Skeletal muscle tissue (tissue), 4 donors: ENCODE measurements around the gene SLC9A7. TPM values are rescaled to one million over a fixed set of nuclear protein-coding genes. Genes with fewer than 3 reads are reported as not detected.

Source experiments
- H3K27ac ChIP-seq: one replicate; pipeline ENCODE4 v1.7.0; 2013; ENCODE audit warnings: mild to moderate bottlenecking, low read depth, low read length, inconsistent platforms
- H3K27me3 ChIP-seq, 3 donors: one replicate each; pipeline ENCODE4 v1.7.0; 2013; ENCODE audit warnings: low read length in 3 of 3; ENCODE audit not compliant: control insufficient read depth in 3 of 3, insufficient read depth in 3 of 3
- H3K36me3 ChIP-seq, 3 donors: one replicate each; pipeline ENCODE4 v1.7.0; 2013; ENCODE audit warnings: low read length in 3 of 3; ENCODE audit not compliant: control insufficient read depth in 3 of 3, insufficient read depth in 3 of 3
- H3K4me1 ChIP-seq, 3 donors: one replicate each; pipeline ENCODE4 v1.7.0; 2013; ENCODE audit warnings: low read length in 3 of 3, mild to moderate bottlenecking in 3 of 3; ENCODE audit not compliant: control insufficient read depth in 3 of 3, insufficient read depth in 3 of 3
- H3K4me3 ChIP-seq, 3 donors: one replicate each; pipeline ENCODE4 v1.7.0; 2013; ENCODE audit warnings: low read length in 3 of 3
- H3K9ac ChIP-seq, 3 donors: one replicate each; pipeline ENCODE4 v1.7.0; 2013; ENCODE audit warnings: low read length in 3 of 3, mild to moderate bottlenecking in 3 of 3, moderate library complexity in 2 of 3, low read depth in 1 of 3
- H3K9me3 ChIP-seq, 3 donors: one replicate each; pipeline ENCODE4 v1.7.0; 2013; ENCODE audit warnings: low read length in 3 of 3; ENCODE audit not compliant: control insufficient read depth in 3 of 3
- total RNA-seq: library from RNA; depleted of rRNA; stranded (reverse); fragments of >200 nt; gene quantifications from one replicate; pipeline ENCODE4 v1.2.3, GENCODE V29; 2014
- donor health status: Osteomylitis.

The SLC9A7 gene
- total RNA-seq, 1 donor from 2014 or later: 13.0 TPM

- H3K4me3 ChIP-seq: no peak overlapping the region
- peaks cover 0 to 19% (median 11%) of the 10 kb centered on the region in 3 donors for H3K27me3 ChIP-seq
- no peaks in the 10 kb centered on the region for H3K36me3 ChIP-seq
- peaks cover 0 to 9% (median 2%) of the 10 kb centered on the region in 3 donors for H3K4me1 ChIP-seq
- no peaks in the 10 kb centered on the region for H3K9me3 ChIP-seq
- H3K9ac ChIP-seq: no peak overlapping the region
- no peak overlapping the region for H3K27ac ChIP-seq
These were observed 187.2 kb downstream of the SLC9A7 start for GRCh38 chrX:46571423-46572339.

GRCh38 chrX:46569621-46570020 is 189.3 kb downstream of the SLC9A7 start:
- Histone ChIP-seq H3K4me1 (peaks cover 0 to 8% (median 2%) of the 10 kb centered on the region in 3 donors), H3K36me3 (no peaks in the 10 kb centered on the region), H3K27ac (no peak overlapping the region), H3K4me3 (no peak overlapping the region), H3K9ac (no peak overlapping the region), H3K9me3 (no peaks in the 10 kb centered on the region), H3K27me3 (peaks cover 0 to 15% (median 6%) of the 10 kb centered on the region in 3 donors)

- Histone ChIP-seq H3K9ac (no peak overlapping the region), H3K4me3 (no peak overlapping the region), H3K27me3 (peaks cover 0 to 7% (median 0%) of the 10 kb centered on the region in 3 donors), H3K27ac (no peak overlapping the region), H3K9me3 (no peaks in the 10 kb centered on the region), H3K4me1 (no peaks in the 10 kb centered on the region), H3K36me3 (no peaks in the 10 kb centered on the region)
These were observed 191.5 kb downstream of the SLC9A7 start for GRCh38 chrX:46567388-46567787.

GRCh38 chrX:46561824-46562657 is 196.9 kb downstream of the SLC9A7 start:
- Histone ChIP-seq H3K9me3 (no peaks in the 10 kb centered on the region), H3K27me3 (no peaks in the 10 kb centered on the region), H3K4me1 (no peaks in the 10 kb centered on the region), H3K36me3 (no peaks in the 10 kb centered on the region), H3K27ac (no peak overlapping the region), H3K4me3 (no peak overlapping the region), H3K9ac (no peak overlapping the region)

GRCh38 chrX:46559062-46559461 is 199.9 kb downstream of the SLC9A7 start:
- Histone ChIP-seq H3K36me3 (no peaks in the 10 kb centered on the region), H3K4me3 (no peak overlapping the region), H3K9me3 (no peaks in the 10 kb centered on the region), H3K27me3 (no peaks in the 10 kb centered on the region), H3K9ac (no peak overlapping the region), H3K4me1 (no peaks in the 10 kb centered on the region), H3K27ac (no peak overlapping the region)

- Histone ChIP-seq H3K27ac (no peak overlapping the region), H3K27me3 (no peaks in the 10 kb centered on the region), H3K4me3 (no peak overlapping the region), H3K9me3 (no peaks in the 10 kb centered on the region), H3K4me1 (no peaks in the 10 kb centered on the region), H3K9ac (no peak overlapping the region), H3K36me3 (no peaks in the 10 kb centered on the region)
These were observed 204.0 kb downstream of the SLC9A7 start for GRCh38 chrX:46554942-46555341.

GRCh38 chrX:46553935-46554334 is 205.0 kb downstream of the SLC9A7 start:
- Histone ChIP-seq H3K9me3 (no peaks in the 10 kb centered on the region), H3K4me3 (no peak overlapping the region), H3K36me3 (no peaks in the 10 kb centered on the region), H3K9ac (no peak overlapping the region), H3K4me1 (no peaks in the 10 kb centered on the region), H3K27ac (no peak overlapping the region), H3K27me3 (no peaks in the 10 kb centered on the region)

GRCh38 chrX:46551494-46552128 is 207.3 kb downstream of the SLC9A7 start:
- H3K9me3 ChIP-seq: no peaks in the 10 kb centered on the region
- H3K27ac ChIP-seq: no peak overlapping the region
- H3K36me3 ChIP-seq: peaks cover 0 to 8% (median 0%) of the 10 kb centered on the region in 3 donors
- no peaks in the 10 kb centered on the region for H3K27me3 ChIP-seq
- no peak overlapping the region for H3K4me3 ChIP-seq
- H3K4me1 ChIP-seq: peaks cover 4 to 7% (median 5%) of the 10 kb centered on the region in 3 donors
- no peak overlapping the region for H3K9ac ChIP-seq

GRCh38 chrX:46549914-46550313 is 209.0 kb downstream of the SLC9A7 start:
- Histone ChIP-seq H3K4me3 (no peak overlapping the region), H3K27ac (no peak overlapping the region), H3K36me3 (peaks cover 0 to 10% (median 0%) of the 10 kb centered on the region in 3 donors), H3K27me3 (no peaks in the 10 kb centered on the region), H3K9me3 (no peaks in the 10 kb centered on the region), H3K4me1 (peaks cover 10 to 14% (median 11%) of the 10 kb centered on the region in 3 donors), H3K9ac (no peak overlapping the region)
